ENCODE measurements around the gene MRPL37.

The MRPL37 gene

DNA sequence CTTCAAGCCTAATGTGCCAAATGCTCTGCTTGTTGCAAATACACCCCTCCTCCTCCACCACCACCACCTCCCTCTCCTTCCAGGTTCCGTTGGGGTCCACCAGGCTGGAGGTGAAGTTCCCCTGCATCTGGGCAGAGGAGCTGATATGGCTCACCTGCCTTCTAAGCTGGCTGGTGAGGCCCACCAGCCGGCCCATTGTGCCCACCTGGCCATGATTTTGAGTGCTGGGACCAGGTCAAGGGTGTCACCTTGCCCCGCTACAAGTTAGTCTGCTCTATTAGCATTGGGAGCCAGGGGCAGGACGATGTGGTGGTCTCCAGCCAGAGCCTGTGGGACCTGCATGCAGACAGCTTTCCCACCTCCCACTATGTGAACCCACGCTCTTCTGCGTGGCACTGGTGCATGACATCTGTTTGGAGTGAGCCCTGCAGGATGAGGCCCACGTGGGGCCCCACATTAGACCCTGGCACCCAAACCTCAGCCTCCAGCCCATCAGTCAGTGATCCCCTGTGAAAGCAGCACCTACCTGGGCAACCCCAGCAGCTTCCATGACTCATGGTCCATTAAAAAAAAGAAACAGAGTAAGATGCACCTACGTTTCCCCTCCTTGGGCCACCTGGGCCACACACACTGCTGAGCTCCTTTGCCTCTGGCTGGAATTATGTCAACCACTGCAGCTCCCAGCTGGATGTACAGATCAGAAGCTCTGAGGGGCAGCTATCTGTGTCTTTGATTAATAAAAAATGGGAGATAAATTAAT is 31.6 kb upstream of the MRPL37 start:
- no peak for DNase-seq (ENCODE audit: low read depth, low spot score)
- no peak overlapping the region for H3K9ac ChIP-seq (ENCODE audit: insufficient read length)
- no peaks in the 10 kb centered on the region for H3K36me3 ChIP-seq (ENCODE audit: insufficient read depth, low read length)
- H3K27ac ChIP-seq, result no peak overlapping the region
- TF ChIP-seq POLR2AphosphoS5 (IDR thresholded peaks at IDR 0.05; ENCODE audit: borderline replicate concordance, low read depth, low read length) (no peak), FOXP2 (optimal IDR thresholded peaks at IDR 0.05; ENCODE audit: control extremely low read depth, extremely low read length, insufficient read depth) (no peak), EZH2 (IDR thresholded peaks at IDR 0.05) (no peak)
- H3K4me3 ChIP-seq, result no peak overlapping the region
- H3K9me3 ChIP-seq (ENCODE audit: low read depth, low read length), result no peaks in the 10 kb centered on the region

DNA sequence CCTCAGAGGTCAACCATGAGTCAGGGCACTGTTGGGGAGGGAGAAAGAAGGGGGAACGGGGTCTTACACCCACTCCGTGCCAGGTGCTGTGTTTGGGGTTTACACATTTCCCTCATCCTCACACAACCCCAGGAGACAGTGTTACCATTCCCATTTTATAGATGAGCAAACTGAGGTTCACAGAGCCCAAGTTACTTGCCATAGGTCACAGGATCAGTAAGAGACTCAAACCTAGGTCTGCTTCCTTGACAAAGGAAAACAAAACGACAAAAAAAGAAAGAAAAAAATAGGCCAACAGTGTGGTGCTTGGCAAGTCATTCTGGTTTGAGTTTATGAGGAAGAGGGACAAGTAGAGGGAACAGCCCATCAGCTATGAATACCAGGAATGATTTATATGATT is 30.9 kb upstream of the MRPL37 start:
- H3K27ac ChIP-seq, result no peak overlapping the region
- H3K9me3 ChIP-seq (ENCODE audit: low read depth, low read length), result no peaks in the 10 kb centered on the region
- no peak for DNase-seq (ENCODE audit: low read depth, low spot score)
- no peak overlapping the region for H3K9ac ChIP-seq (ENCODE audit: insufficient read length)
- H3K36me3 ChIP-seq (ENCODE audit: insufficient read depth, low read length), result no peaks in the 10 kb centered on the region
- H3K4me3 ChIP-seq, result no peak overlapping the region
- TF ChIP-seq EZH2 (IDR thresholded peaks at IDR 0.05), result no peak
- TF ChIP-seq POLR2AphosphoS5 (IDR thresholded peaks at IDR 0.05; ENCODE audit: borderline replicate concordance, low read depth, low read length), result no peak
- TF ChIP-seq FOXP2 (optimal IDR thresholded peaks at IDR 0.05; ENCODE audit: control extremely low read depth, extremely low read length, insufficient read depth), result no peak

DNA sequence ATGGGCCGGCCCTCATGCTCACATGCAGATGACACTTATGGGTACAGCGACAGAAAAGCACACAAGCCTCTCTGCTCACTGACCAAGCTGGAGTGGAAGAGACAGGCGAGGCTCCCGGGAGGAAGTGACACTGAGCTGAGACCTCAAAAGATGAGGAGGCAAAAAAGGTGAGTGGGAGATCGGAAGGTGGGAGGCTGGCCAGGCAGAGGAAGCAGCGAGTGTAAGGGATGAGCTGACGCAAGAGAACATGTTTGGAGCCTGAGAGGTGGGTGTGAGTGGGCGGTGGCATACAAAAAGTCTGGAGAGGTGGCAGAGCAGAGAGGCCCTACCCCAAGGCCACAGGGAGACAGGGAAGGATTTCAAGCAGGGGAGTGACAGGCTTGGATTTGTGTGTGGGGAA is 29.0 kb upstream of the MRPL37 start:
- DNase-seq (ENCODE audit: low read depth, low spot score), result no peak
- Histone ChIP-seq H3K9me3 (ENCODE audit: low read depth, low read length) (no peaks in the 10 kb centered on the region), H3K9ac (ENCODE audit: insufficient read length) (no peak overlapping the region), H3K27ac (no peak overlapping the region), H3K4me3 (no peak overlapping the region), H3K36me3 (ENCODE audit: insufficient read depth, low read length) (no peaks in the 10 kb centered on the region)
- no peak for TF ChIP-seq POLR2AphosphoS5 (IDR thresholded peaks at IDR 0.05; ENCODE audit: borderline replicate concordance, low read depth, low read length)
- TF ChIP-seq EZH2 (IDR thresholded peaks at IDR 0.05), result no peak
- TF ChIP-seq FOXP2 (optimal IDR thresholded peaks at IDR 0.05; ENCODE audit: control extremely low read depth, extremely low read length, insufficient read depth), result no peak

DNA sequence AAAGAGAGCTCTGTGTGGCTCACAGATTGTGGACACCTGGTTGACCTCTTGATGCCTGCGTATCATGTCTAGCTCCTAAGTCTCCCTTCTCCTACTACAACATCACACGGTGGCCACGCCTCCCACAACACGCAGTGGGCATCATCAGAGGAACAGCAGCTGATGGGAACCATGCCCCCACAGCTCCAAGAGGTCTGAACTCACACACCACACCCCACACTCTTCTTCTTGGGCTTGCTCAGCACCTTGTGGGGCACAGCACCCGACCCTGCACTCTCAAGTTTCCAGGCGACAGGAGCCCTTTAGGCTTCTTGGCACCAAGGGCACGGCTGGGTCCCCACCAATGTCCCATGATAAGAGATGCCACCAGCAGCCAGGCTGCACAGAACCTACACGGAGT is 28.4 kb upstream of the MRPL37 start:
- no peak for TF ChIP-seq POLR2AphosphoS5 (IDR thresholded peaks at IDR 0.05; ENCODE audit: borderline replicate concordance, low read depth, low read length)
- no peak for TF ChIP-seq EZH2 (IDR thresholded peaks at IDR 0.05)
- TF ChIP-seq FOXP2 (optimal IDR thresholded peaks at IDR 0.05; ENCODE audit: control extremely low read depth, extremely low read length, insufficient read depth), result no peak
- Histone ChIP-seq H3K27ac (no peak overlapping the region), H3K4me3 (no peak overlapping the region), H3K9me3 (ENCODE audit: low read depth, low read length) (no peaks in the 10 kb centered on the region), H3K9ac (ENCODE audit: insufficient read length) (no peak overlapping the region), H3K36me3 (ENCODE audit: insufficient read depth, low read length) (no peaks in the 10 kb centered on the region)
- no peak for DNase-seq (ENCODE audit: low read depth, low spot score)

DNA sequence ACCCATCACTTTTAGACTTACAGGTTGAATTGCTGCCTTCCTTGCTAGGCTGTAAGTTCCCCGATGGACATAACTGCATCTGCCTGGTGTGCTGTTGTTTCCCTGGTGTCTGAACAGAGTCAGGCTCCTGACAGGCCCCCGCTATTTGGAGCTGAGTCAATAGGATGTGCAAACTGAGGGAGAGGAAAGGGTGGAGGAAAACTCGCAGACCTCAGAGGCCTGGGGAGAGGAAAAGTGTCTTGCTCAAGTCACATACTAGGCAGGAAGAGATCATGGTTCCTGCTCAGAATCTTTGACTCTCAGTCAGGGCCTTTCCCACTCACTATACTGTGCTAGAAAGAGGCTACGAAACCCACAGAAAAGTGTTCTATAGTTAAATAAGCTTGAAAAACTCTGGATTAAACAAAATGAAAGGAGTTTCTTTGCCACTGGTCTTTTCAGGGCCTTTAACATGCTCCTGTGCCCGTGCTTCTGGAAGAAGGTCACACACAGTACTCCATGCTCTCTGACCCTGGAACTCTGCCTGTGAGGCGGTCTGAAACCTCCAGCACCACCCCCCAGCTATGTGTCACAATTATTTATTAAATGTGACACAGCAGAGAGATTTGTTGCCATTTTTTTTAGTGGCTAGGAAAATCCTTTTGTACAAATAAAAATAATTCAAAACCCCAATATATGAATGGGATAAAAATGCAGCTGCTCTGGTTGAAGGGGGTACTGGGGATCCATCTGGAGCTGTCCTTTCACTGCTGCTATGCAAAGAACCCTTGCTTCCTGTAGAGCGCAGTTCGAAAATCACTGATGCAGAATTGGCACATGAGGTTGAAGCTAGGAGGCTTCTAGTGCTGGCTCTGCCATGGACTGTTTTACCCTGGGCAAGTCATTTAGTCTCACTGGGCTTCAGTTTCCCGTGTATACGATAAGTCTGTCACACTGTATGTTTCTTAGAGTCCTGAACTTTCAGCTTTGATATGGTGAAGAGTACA is 27.1 kb upstream of the MRPL37 start:
- no peak overlapping the region for H3K9ac ChIP-seq (ENCODE audit: insufficient read length)
- H3K9me3 ChIP-seq (ENCODE audit: low read depth, low read length), result no peaks in the 10 kb centered on the region

DNA sequence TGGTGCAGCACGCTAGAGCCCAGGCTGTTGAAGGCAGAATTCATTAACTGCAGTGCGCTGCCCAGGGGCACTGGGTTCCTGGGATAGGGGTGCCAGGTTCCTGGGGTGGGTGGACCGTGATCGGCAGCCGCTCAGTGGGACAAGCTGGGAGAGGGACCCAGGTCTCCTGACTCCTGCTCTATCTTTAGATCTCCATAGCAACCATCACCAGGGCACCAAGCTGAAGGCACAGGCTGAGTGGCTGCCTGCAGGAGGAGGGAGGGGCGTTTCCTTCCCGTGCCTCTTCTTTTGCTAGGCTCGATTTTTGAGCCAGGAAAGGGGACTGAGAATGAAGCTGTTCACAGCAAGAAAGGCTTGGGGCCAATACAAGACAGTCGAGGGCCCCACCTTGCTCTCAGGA is 26.3 kb upstream of the MRPL37 start:
- H3K4me3 ChIP-seq, result no peak overlapping the region
- no peaks in the 10 kb centered on the region for H3K9me3 ChIP-seq (ENCODE audit: low read depth, low read length)
- no peak overlapping the region for H3K27ac ChIP-seq
- H3K9ac ChIP-seq (ENCODE audit: insufficient read length), result no peak overlapping the region
- no peak for DNase-seq (ENCODE audit: low read depth, low spot score)
- no peaks in the 10 kb centered on the region for H3K36me3 ChIP-seq (ENCODE audit: insufficient read depth, low read length)
- no peak for TF ChIP-seq FOXP2 (optimal IDR thresholded peaks at IDR 0.05; ENCODE audit: control extremely low read depth, extremely low read length, insufficient read depth)
- TF ChIP-seq POLR2AphosphoS5 (IDR thresholded peaks at IDR 0.05; ENCODE audit: borderline replicate concordance, low read depth, low read length), result no peak
- no peak for TF ChIP-seq EZH2 (IDR thresholded peaks at IDR 0.05)

More for the DNA sequence above, 27.1 kb upstream of the MRPL37 start:
- Histone ChIP-seq H3K27ac (no peak overlapping the region), H3K36me3 (ENCODE audit: insufficient read depth, low read length) (no peaks in the 10 kb centered on the region), H3K4me3 (no peak overlapping the region)
- TF ChIP-seq FOXP2 (optimal IDR thresholded peaks at IDR 0.05; ENCODE audit: control extremely low read depth, extremely low read length, insufficient read depth), result no peak
- TF ChIP-seq POLR2AphosphoS5 (IDR thresholded peaks at IDR 0.05; ENCODE audit: borderline replicate concordance, low read depth, low read length), result no peak
- TF ChIP-seq EZH2 (IDR thresholded peaks at IDR 0.05), result no peak
- DNase-seq (ENCODE audit: low read depth, low spot score), result no peak

DNA sequence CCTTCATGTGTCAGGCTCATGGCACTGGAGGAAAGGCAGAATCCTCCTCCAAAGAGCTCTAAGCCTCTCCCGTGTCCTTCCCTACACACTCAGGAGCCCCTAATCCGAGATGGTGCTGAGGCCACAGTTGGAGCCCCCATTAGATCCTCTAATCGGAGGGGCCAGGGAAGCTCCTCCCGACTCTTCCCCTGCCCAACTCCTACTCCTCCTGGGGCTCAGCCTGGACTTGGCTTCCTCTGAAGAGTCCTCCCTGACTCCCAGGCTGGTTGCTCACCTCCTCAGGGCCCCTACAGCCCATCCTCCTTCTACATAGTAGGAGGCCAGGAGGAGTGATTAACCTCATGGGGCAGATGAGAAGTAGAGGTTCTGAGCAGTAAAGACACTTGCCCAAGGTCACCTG is 25.9 kb upstream of the MRPL37 start:
- no peak for DNase-seq (ENCODE audit: low read depth, low spot score)
- no peak for TF ChIP-seq POLR2AphosphoS5 (IDR thresholded peaks at IDR 0.05; ENCODE audit: borderline replicate concordance, low read depth, low read length)
- no peak for TF ChIP-seq EZH2 (IDR thresholded peaks at IDR 0.05)
- Histone ChIP-seq H3K9me3 (ENCODE audit: low read depth, low read length) (no peaks in the 10 kb centered on the region), H3K27ac (no peak overlapping the region), H3K4me3 (no peak overlapping the region), H3K36me3 (ENCODE audit: insufficient read depth, low read length) (no peaks in the 10 kb centered on the region), H3K9ac (ENCODE audit: insufficient read length) (no peak overlapping the region)

DNA sequence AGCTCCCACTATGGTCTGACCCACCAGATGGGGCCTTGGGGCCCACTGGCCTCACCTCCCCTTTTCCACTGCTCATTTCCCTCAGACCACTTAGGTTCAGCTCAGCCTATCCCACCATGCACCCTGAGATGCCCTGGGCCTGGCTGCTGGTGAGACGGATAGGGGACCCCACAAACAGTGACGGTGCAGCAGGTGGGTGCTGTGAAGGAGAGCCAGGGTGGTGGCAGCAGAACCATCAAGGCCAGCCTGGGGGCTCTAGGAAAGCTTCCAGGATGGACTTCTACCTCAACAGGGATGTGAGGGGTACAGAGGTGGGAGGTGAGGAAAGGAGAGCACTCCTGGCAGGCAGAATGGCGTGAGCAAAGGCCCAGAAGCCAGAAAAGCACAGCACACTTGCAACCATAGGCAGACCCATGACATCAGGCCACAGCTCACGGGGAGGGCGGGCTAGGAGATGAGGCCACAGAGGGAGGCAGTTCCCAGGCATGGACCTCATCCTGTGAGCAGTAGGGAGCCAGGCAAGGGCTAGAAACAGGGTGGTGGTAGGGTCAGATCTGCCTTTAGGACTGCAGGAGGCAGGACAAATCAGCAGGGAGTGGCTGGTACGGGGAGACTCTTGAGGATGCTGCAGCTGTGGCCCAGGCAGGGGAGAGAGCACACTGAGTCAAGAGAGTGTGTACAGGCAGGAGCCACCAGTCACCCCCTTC is 23.2 kb upstream of the MRPL37 start:
- H3K9me3 ChIP-seq (ENCODE audit: low read depth, low read length), result no peaks in the 10 kb centered on the region
- no peak for DNase-seq (ENCODE audit: low read depth, low spot score)
- no peak overlapping the region for H3K9ac ChIP-seq (ENCODE audit: insufficient read length)
- no peak overlapping the region for H3K4me3 ChIP-seq
- H3K36me3 ChIP-seq (ENCODE audit: insufficient read depth, low read length), result no peaks in the 10 kb centered on the region
- TF ChIP-seq EZH2 (IDR thresholded peaks at IDR 0.05) (no peak), FOXP2 (optimal IDR thresholded peaks at IDR 0.05; ENCODE audit: control extremely low read depth, extremely low read length, insufficient read depth) (no peak), POLR2AphosphoS5 (IDR thresholded peaks at IDR 0.05; ENCODE audit: borderline replicate concordance, low read depth, low read length) (no peak)
- no peak overlapping the region for H3K27ac ChIP-seq
